ENCODE results near the gene NCOA6.
"Not testable (repeated sequence)": the region's sequence is repeated elsewhere in the genome, so short reads cannot be mapped to it uniquely, and the experiment has no call there.

NCOA6 gene

GRCh38 chr20:34798871-34799270 lies 26.6 kb downstream of the NCOA6 start:
- H3K36me3 ChIP-seq (ENCODE audit: control insufficient read depth, insufficient read depth, low read length) = peaks cover 12% of the 10 kb centered on the region

DNA sequence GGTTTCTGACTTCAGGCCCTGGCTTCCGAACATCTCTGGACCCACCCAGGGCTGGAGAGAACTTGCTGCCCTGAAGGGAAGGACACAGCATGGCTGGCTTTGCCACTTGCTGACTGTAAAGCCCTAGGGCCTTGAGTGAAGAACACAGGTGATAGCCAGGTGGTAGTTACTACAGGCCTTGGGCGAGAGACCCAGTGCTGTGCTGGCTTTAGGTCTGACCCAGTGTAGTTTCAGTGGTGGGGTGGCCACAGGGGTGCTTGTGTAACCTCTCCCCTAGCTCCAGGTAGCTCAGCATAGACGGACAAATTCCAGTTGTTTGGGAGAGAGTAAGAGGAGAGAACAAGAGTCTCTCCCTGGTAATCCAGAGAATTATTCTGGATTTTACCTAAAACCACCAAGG lies 27.1 kb downstream of the NCOA6 start:
- no peak overlapping the region for H3K4me3 ChIP-seq (ENCODE audit: extremely low read depth, insufficient read depth, low read length, poor library complexity, severe bottlenecking)
- H3K9me3 ChIP-seq (ENCODE audit: control insufficient read depth, low read length) = no peaks in the 10 kb centered on the region
- no peaks in the 10 kb centered on the region for H3K4me1 ChIP-seq (ENCODE audit: control insufficient read depth, insufficient read depth, low read length, poor library complexity, severe bottlenecking)
- H3K36me3 ChIP-seq (ENCODE audit: control insufficient read depth, insufficient read depth, low read length) = peaks cover 10% of the 10 kb centered on the region
- no peak overlapping the region for H3K27ac ChIP-seq (ENCODE audit: low read depth, low read length, severe bottlenecking)
- WGBS, 2 experiments (ENCODE audit: insufficient coverage in 2 of 2) = 100% methylated on average over 2 of the region's 3 CpGs

More at GRCh38 chr20:34798871-34799270, 26.6 kb downstream of the NCOA6 start:
- Histone ChIP-seq H3K4me3 (ENCODE audit: extremely low read depth, insufficient read depth, low read length, poor library complexity, severe bottlenecking) (no peak overlapping the region), H3K9me3 (ENCODE audit: control insufficient read depth, low read length) (no peaks in the 10 kb centered on the region), H3K27ac (ENCODE audit: low read depth, low read length, severe bottlenecking) (no peak overlapping the region), H3K4me1 (ENCODE audit: control insufficient read depth, insufficient read depth, low read length, poor library complexity, severe bottlenecking) (no peaks in the 10 kb centered on the region)

DNA sequence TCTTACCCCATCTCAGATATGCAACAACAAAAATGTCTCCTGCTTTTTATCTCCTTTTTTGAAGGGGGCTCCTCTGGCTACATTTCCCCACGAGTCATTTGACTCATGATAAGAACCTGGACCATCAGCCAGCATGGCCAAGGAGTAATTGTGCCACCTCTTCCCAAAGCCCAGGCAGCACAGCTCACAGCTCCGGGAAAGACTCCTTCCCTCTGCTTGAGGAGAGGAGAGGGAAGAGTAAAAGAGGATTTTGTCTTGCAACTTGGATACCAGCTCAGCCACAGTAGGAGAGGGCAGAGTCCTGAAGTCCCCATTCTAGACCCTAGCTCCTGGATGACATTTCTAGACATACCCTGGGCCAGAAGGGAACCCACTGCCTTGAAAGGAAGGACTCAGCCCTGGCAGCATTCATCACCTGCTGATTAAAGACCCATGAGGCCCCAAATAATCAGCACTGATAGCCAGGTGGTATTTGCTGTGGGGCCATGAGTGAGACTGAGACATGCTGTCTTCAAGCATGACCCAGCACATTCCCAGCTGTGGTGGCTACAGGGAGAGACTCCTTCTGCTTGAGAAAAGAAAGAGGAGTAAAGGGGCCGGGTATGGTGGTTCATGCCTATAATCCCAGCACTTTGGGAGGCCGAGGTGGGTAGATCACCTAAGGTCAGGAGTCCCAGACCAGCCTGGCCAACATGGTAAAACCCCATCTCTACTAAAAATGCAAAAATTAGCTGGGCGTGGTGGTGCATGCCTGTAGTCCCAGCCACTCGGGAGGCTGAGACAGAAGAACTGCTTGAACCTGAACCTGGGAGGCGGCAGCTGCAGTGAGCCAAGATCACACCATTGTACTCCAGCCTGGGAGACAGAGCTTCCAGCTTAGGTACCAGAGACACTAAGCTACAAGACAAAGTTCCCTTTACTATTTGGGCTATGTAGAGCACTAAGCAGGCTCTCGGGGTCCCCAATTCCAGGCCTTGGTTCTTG lies 28.1 kb downstream of the NCOA6 start:
- 91 to 98% methylated on average over 5 to 7 of the region's 8 CpGs for WGBS, 2 experiments (ENCODE audit: insufficient coverage in 2 of 2)
- H3K9me3 ChIP-seq (ENCODE audit: control insufficient read depth, low read length) = no peaks in the 10 kb centered on the region
- H3K4me3 ChIP-seq (ENCODE audit: extremely low read depth, insufficient read depth, low read length, poor library complexity, severe bottlenecking) = no peak overlapping the region
- no peak overlapping the region for H3K27ac ChIP-seq (ENCODE audit: low read depth, low read length, severe bottlenecking)
- peaks cover 7% of the 10 kb centered on the region for H3K36me3 ChIP-seq (ENCODE audit: control insufficient read depth, insufficient read depth, low read length)
- no peaks in the 10 kb centered on the region for H3K4me1 ChIP-seq (ENCODE audit: control insufficient read depth, insufficient read depth, low read length, poor library complexity, severe bottlenecking)

GRCh38 chr20:34794006-34794585 lies 31.4 kb downstream of the NCOA6 start:
- Histone ChIP-seq H3K4me3 (ENCODE audit: extremely low read depth, insufficient read depth, low read length, poor library complexity, severe bottlenecking) (no peak overlapping the region), H3K4me1 (ENCODE audit: control insufficient read depth, insufficient read depth, low read length, poor library complexity, severe bottlenecking) (peaks cover 5% of the 10 kb centered on the region), H3K9me3 (ENCODE audit: control insufficient read depth, low read length) (no peaks in the 10 kb centered on the region), H3K27ac (ENCODE audit: low read depth, low read length, severe bottlenecking) (no peak overlapping the region), H3K36me3 (ENCODE audit: control insufficient read depth, insufficient read depth, low read length) (peaks cover 25% of the 10 kb centered on the region)
- 89 to 100% methylated on average over 1 of the region's 2 CpGs for WGBS, 2 experiments (ENCODE audit: insufficient coverage in 2 of 2)

- H3K27ac ChIP-seq (ENCODE audit: low read depth, low read length, severe bottlenecking) = no peak overlapping the region
- peaks cover 5% of the 10 kb centered on the region for H3K4me1 ChIP-seq (ENCODE audit: control insufficient read depth, insufficient read depth, low read length, poor library complexity, severe bottlenecking)
- peaks cover 29% of the 10 kb centered on the region for H3K36me3 ChIP-seq (ENCODE audit: control insufficient read depth, insufficient read depth, low read length)
- 93 to 95% methylated on average over 2 of the region's 4 CpGs for WGBS, 2 experiments (ENCODE audit: insufficient coverage in 2 of 2)
- no peaks in the 10 kb centered on the region for H3K9me3 ChIP-seq (ENCODE audit: control insufficient read depth, low read length)
- no peak overlapping the region for H3K4me3 ChIP-seq (ENCODE audit: extremely low read depth, insufficient read depth, low read length, poor library complexity, severe bottlenecking)
Observed at GRCh38 chr20:34792687-34793363, 32.6 kb downstream of the NCOA6 start.

DNA sequence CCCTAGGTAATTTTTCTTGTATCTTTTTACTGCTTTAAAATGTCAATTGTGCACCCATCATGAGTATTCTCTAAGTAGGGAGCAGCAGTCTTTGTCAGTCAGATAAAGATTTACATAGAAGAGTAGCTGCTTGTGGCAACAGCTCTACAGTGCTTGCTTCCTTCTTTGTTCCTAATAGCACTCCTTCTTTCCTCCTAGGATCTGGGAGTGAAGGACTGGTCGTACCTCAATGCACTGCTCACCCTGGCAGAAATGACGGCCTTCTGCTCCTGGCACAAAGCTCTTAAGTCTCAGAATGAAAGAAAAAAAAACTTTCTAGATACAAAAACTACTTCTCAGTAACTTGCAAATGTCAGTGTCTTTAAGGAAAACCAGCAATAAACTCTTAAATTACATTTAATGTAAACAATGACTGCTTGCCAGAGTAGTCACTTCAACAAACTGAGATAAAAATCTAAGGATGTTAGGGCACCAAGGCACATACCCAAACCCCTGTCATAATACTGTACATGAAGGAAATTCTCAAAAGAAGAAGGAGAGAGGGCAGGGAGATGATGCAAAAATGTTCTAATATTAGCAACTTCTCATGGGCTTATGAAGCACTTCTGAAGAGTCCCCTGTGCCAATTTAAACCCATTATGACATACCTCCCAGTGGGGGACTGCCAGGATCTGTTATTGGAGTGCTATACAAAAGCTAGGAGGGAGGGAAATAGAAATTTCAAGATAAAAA lies 34.0 kb downstream of the NCOA6 start:
- Histone ChIP-seq H3K36me3 (ENCODE audit: control insufficient read depth, insufficient read depth, low read length) (peaks cover 37% of the 10 kb centered on the region), H3K9me3 (ENCODE audit: control insufficient read depth, low read length) (no peaks in the 10 kb centered on the region), H3K4me3 (ENCODE audit: extremely low read depth, insufficient read depth, low read length, poor library complexity, severe bottlenecking) (no peak overlapping the region), H3K4me1 (ENCODE audit: control insufficient read depth, insufficient read depth, low read length, poor library complexity, severe bottlenecking) (peaks cover 5% of the 10 kb centered on the region), H3K27ac (ENCODE audit: low read depth, low read length, severe bottlenecking) (peak overlapping the region; percentile 59)
- WGBS, 2 experiments (ENCODE audit: insufficient coverage in 2 of 2) = 63% methylated on average over 1 of the region's 2 CpGs; no CpG with 5 or more reads in 1 of the 2 experiments

DNA sequence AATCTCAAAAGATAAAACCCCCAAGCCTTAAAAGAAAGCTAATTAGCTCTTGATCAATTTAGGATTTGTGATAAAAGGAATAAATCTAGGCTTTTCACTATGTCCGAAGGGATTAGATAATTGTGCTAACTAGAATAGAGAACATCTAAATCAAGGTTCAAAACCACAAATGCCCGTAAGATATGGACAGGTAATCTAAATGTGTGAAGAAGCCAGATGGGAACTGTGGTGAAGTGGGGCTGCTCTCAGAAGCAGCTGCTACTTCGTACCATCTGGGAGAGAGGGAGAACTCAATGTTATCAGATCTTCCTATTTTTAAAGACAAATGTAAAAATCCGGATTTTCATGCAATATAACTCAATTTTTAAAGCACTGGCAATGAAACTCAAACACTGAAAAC lies 44.2 kb downstream of the NCOA6 start:
- H3K27ac ChIP-seq (ENCODE audit: low read depth, low read length, severe bottlenecking) = no peak overlapping the region
- no peaks in the 10 kb centered on the region for H3K4me1 ChIP-seq (ENCODE audit: control insufficient read depth, insufficient read depth, low read length, poor library complexity, severe bottlenecking)
- no peak overlapping the region for H3K4me3 ChIP-seq (ENCODE audit: extremely low read depth, insufficient read depth, low read length, poor library complexity, severe bottlenecking)
- H3K9me3 ChIP-seq (ENCODE audit: control insufficient read depth, low read length) = no peaks in the 10 kb centered on the region
- peaks cover 35% of the 10 kb centered on the region for H3K36me3 ChIP-seq (ENCODE audit: control insufficient read depth, insufficient read depth, low read length)
- WGBS, 2 experiments (ENCODE audit: insufficient coverage in 2 of 2) = 100% methylated on average over 1 to 2 of the region's 4 CpGs

- H3K27ac ChIP-seq (ENCODE audit: low read depth, low read length, severe bottlenecking); H3K9me3 ChIP-seq (ENCODE audit: control insufficient read depth, low read length); H3K4me1 ChIP-seq (ENCODE audit: control insufficient read depth, insufficient read depth, low read length, poor library complexity, severe bottlenecking); H3K4me3 ChIP-seq (ENCODE audit: extremely low read depth, insufficient read depth, low read length, poor library complexity, severe bottlenecking): not testable (repeated sequence)
- 83 to 92% methylated on average over 6 to 8 of the region's 8 CpGs for WGBS, 2 experiments (ENCODE audit: insufficient coverage in 2 of 2)
- H3K36me3 ChIP-seq (ENCODE audit: control insufficient read depth, insufficient read depth, low read length) = peaks cover 44% of the 10 kb centered on the region
Observed at GRCh38 chr20:34780291-34780690, 45.2 kb downstream of the NCOA6 start.

DNA sequence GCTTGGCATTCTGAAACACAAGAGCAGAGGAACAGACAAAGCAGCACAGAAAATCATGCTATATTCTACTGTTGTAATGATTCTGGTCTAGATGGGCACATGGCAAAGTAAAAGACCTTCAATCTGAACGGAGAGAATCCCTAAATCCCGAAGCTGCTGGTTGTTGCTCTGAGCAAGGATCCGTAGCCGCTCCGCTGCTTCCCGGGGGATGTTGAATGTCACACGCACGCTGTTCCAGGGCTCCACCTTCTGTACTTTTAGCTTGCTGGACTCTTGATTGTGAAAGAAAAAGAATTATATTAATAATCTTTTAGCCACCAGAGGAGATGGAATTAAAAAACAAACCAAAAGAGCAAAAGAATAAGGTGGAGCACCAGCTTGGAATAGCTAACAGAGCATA lies 49.3 kb downstream of the NCOA6 start:
- Histone ChIP-seq H3K27ac (ENCODE audit: low read depth, low read length, severe bottlenecking) (no peak overlapping the region), H3K36me3 (ENCODE audit: control insufficient read depth, insufficient read depth, low read length) (peaks cover 70% of the 10 kb centered on the region), H3K4me3 (ENCODE audit: extremely low read depth, insufficient read depth, low read length, poor library complexity, severe bottlenecking) (no peak overlapping the region), H3K9me3 (ENCODE audit: control insufficient read depth, low read length) (no peaks in the 10 kb centered on the region), H3K4me1 (ENCODE audit: control insufficient read depth, insufficient read depth, low read length, poor library complexity, severe bottlenecking) (no peaks in the 10 kb centered on the region)
- 92 to 95% methylated on average over 3 to 5 of the region's 8 CpGs for WGBS, 2 experiments (ENCODE audit: insufficient coverage in 2 of 2)

DNA sequence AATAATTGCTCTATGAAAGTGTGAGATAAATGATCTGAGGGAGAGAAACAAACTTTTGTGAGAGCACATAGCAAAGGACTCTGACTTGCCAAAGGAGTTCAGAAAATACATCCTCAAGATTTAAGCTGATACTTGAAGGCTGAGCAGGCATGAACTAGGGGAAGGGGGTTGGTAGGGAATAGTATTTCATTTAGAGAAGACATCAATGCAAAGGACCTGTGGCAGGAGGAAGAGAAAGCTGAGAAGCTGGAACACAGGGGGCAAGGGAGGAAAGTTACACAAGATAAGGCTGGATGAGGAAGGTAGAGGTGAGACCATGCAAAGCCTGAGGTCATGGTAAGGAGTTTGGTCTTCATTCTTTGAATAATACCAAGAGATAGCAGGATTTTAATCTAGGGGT lies 50.6 kb downstream of the NCOA6 start:
- Histone ChIP-seq H3K4me1 (ENCODE audit: control insufficient read depth, insufficient read depth, low read length, poor library complexity, severe bottlenecking) (no peaks in the 10 kb centered on the region), H3K9me3 (ENCODE audit: control insufficient read depth, low read length) (no peaks in the 10 kb centered on the region), H3K36me3 (ENCODE audit: control insufficient read depth, insufficient read depth, low read length) (peaks cover 62% of the 10 kb centered on the region), H3K4me3 (ENCODE audit: extremely low read depth, insufficient read depth, low read length, poor library complexity, severe bottlenecking) (no peak overlapping the region), H3K27ac (ENCODE audit: low read depth, low read length, severe bottlenecking) (no peak overlapping the region)

Data from mesodermal cell (in vitro differentiated cells).